ENCODE measurements around the gene RUNDC1. TPM values are rescaled to one million over a fixed set of nuclear protein-coding genes. Genes with fewer than 3 reads are reported as not detected.
A peak's percentile ranks its signal among the peaks of the same experiment; 100 is the strongest.

Gene RUNDC1
- total and polyA plus RNA-seq, 2 of the 8 experiments (the other 6 are each of a cell fraction or from before 2014, with no cell fraction given) = 7.9 to 11.9 TPM

GRCh38 chr17:42980274-42980765, at the start of gene RUNDC1 (continued):
- TF ChIP-seq CHD7 (IDR thresholded peaks at IDR 0.05; ENCODE audit: insufficient replicate concordance, low read length) (no peak), EP300 (IDR thresholded peaks at IDR 0.05; ENCODE audit: borderline replicate concordance in 1 of 2, low read depth in 2 of 2, low read length in 2 of 2) (no peak), KDM4A (IDR thresholded peaks at IDR 0.05; ENCODE audit: low read depth, low read length, severe bottlenecking) (peak; percentile 45), SUZ12 (IDR thresholded peaks at IDR 0.05; ENCODE audit: low read length) (no peak), RBBP5 (IDR thresholded peaks at IDR 0.05; ENCODE audit: borderline replicate concordance, low read depth, low read length) (no peak), POLR2A (IDR thresholded peaks at IDR 0.05; ENCODE audit: control extremely low read depth in 1 of 2, low read depth in 2 of 2, low read length in 2 of 2) (no peak; a peak in 2 of 3 replicates), BCL11A (IDR thresholded peaks at IDR 0.05; ENCODE audit: low read depth in 2 of 2, low read length in 2 of 2) (no peak), YY1 (IDR thresholded peaks at IDR 0.05; ENCODE audit: low read depth, low read length) (peak; percentile 95), SIX5 (IDR thresholded peaks at IDR 0.05; ENCODE audit: low read depth, low read length) (no peak), PHF8 (conservative IDR thresholded peaks at IDR 0.05; ENCODE audit: low read depth, low read length) (peak; percentile 57)
- TF ChIP-seq, protein P1, sequence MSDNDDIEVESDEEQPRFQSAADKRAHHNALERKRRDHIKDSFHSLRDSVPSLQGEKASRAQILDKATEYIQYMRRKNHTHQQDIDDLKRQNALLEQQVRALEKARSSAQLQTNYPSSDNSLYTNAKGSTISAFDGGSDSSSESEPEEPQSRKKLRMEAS (IDR thresholded peaks at IDR 0.05) = no peak
